Measurements from ENCODE around the gene IL17B. TPM values are rescaled to one million over a fixed set of nuclear protein-coding genes. Genes with fewer than 3 reads are reported as not detected.

IL17B gene
- total and polyA plus RNA-seq, 9 of the 15 experiments (the other 6 are each of a cell fraction or from before 2014, with no cell fraction given) = 0.28 to 2.6 (median 0.53) TPM; not detected in 2

GRCh38 chr5:149357370-149358293 lies 21.5 kb downstream of the IL17B start, which contains the start of gene PCYOX1L (continued):
- peak; percentile 62 for TF ChIP-seq ZFX (CRISPR knock-in tag; IDR thresholded peaks at IDR 0.05)
- TF ChIP-seq SIRT6 (IDR thresholded peaks at IDR 0.05; ENCODE audit: low read depth, low read length) = no peak
- TF ChIP-seq PTRF (tag; IDR thresholded peaks at IDR 0.05) = no peak
- no peak for TF ChIP-seq ZNF212 (CRISPR knock-in tag; IDR thresholded peaks at IDR 0.05)
- peak; percentile 84 for TF ChIP-seq ASH1L (IDR thresholded peaks at IDR 0.05; ENCODE audit: borderline replicate concordance, low read depth, partially characterized antibody)
- peak; percentile 85 for TF ChIP-seq KDM5B (IDR thresholded peaks at IDR 0.05; ENCODE audit: insufficient replicate concordance, low read depth, low read length)
- TF ChIP-seq, protein P1, sequence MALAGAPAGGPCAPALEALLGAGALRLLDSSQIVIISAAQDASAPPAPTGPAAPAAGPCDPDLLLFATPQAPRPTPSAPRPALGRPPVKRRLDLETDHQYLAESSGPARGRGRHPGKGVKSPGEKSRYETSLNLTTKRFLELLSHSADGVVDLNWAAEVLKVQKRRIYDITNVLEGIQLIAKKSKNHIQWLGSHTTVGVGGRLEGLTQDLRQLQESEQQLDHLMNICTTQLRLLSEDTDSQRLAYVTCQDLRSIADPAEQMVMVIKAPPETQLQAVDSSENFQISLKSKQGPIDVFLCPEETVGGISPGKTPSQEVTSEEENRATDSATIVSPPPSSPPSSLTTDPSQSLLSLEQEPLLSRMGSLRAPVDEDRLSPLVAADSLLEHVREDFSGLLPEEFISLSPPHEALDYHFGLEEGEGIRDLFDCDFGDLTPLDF (CRISPR knock-in tag; IDR thresholded peaks at IDR 0.05) = 0 out of 2 replicates have a peak, but pooled peaks have one; percentile 68
- no peak for TF ChIP-seq ZNF561 (CRISPR knock-in tag; conservative IDR thresholded peaks at IDR 0.05)
- no peak for TF ChIP-seq MCM2 (IDR thresholded peaks at IDR 0.05; ENCODE audit: low read depth)
- TF ChIP-seq KLF6 (CRISPR knock-in tag; IDR thresholded peaks at IDR 0.05; ENCODE audit: borderline replicate concordance) = no peak
- TF ChIP-seq FOXP1 (CRISPR knock-in tag; IDR thresholded peaks at IDR 0.05) = no peak
- no peak for TF ChIP-seq ZNF124 (CRISPR knock-in tag; IDR thresholded peaks at IDR 0.05)
- TF ChIP-seq, protein P2, sequence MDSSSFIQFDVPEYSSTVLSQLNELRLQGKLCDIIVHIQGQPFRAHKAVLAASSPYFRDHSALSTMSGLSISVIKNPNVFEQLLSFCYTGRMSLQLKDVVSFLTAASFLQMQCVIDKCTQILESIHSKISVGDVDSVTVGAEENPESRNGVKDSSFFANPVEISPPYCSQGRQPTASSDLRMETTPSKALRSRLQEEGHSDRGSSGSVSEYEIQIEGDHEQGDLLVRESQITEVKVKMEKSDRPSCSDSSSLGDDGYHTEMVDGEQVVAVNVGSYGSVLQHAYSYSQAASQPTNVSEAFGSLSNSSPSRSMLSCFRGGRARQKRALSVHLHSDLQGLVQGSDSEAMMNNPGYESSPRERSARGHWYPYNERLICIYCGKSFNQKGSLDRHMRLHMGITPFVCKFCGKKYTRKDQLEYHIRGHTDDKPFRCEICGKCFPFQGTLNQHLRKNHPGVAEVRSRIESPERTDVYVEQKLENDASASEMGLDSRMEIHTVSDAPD (CRISPR knock-in tag; IDR thresholded peaks at IDR 0.05) = no peak
- TF ChIP-seq MAZ (CRISPR knock-in tag; conservative IDR thresholded peaks at IDR 0.05 in 1 of 2, IDR thresholded peaks at IDR 0.05 in 1 of 2) = peak; percentile 46 to 73; a peak in 3 of 4 replicates
- TF ChIP-seq NR3C1 (CRISPR knock-in tag; IDR thresholded peaks at IDR 0.05) = no peak
- TF ChIP-seq KAT2B (IDR thresholded peaks at IDR 0.05; ENCODE audit: low read depth, low read length) = no peak
- TF ChIP-seq NR1H2 (CRISPR knock-in tag; IDR thresholded peaks at IDR 0.05) = no peak
- peak; percentile 50 for TF ChIP-seq CCNT2 (IDR thresholded peaks at IDR 0.05; ENCODE audit: borderline replicate concordance, extremely low read depth, insufficient read length, low read depth, low read length)
- TF ChIP-seq MAFF (IDR thresholded peaks at IDR 0.05; ENCODE audit: low read length) = peak; percentile 99
- TF ChIP-seq, protein P3, sequence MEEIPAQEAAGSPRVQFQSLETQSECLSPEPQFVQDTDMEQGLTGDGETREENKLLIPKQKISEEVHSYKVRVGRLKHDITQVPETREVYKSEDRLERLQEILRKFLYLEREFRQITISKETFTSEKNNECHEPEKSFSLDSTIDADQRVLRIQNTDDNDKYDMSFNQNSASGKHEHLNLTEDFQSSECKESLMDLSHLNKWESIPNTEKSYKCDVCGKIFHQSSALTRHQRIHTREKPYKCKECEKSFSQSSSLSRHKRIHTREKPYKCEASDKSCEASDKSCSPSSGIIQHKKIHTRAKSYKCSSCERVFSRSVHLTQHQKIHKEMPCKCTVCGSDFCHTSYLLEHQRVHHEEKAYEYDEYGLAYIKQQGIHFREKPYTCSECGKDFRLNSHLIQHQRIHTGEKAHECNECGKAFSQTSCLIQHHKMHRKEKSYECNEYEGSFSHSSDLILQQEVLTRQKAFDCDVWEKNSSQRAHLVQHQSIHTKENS (CRISPR knock-in tag; IDR thresholded peaks at IDR 0.05) = no peak
- TF ChIP-seq FOXK2 (conservative IDR thresholded peaks at IDR 0.05 in 1 of 2, IDR thresholded peaks at IDR 0.05 in 1 of 2; ENCODE audit: low read depth in 2 of 2) = peak in 1 of 2 experiments; percentile 99; a peak in 2 of 4 replicates
- no peak for TF ChIP-seq MTA1 (IDR thresholded peaks at IDR 0.05; ENCODE audit: borderline replicate concordance)
- no peak for TF ChIP-seq PURB (CRISPR knock-in tag; IDR thresholded peaks at IDR 0.05; ENCODE audit: low read depth)
- TF ChIP-seq TEAD1 (CRISPR knock-in tag; IDR thresholded peaks at IDR 0.05) = peak; percentile 23 to 50; a peak in 1 of 4 replicates

Data from K562 (cell line).